H1 (cell line): Measurements from ENCODE around the gene PIGU. TPM values are rescaled to one million over a fixed set of nuclear protein-coding genes. Genes with fewer than 3 reads are reported as not detected.

Experiments used
- CREB1 ChIP-seq: IDR thresholded peaks from 2 replicates; pipeline ENCODE4 v1.6.1; 2012; ENCODE audit warnings: inconsistent platforms
- EGR1 ChIP-seq: IDR thresholded peaks from 2 replicates; pipeline ENCODE4 v1.6.1; 2011; ENCODE audit warnings: low read depth, low read length, borderline replicate concordance
- JUND ChIP-seq: IDR thresholded peaks from 2 replicates; pipeline ENCODE4 v1.6.1; 2011; ENCODE audit warnings: mild to moderate bottlenecking, improper control_type of control experiment, low read length
- KDM4A ChIP-seq: IDR thresholded peaks from one replicate; pipeline ENCODE4 v1.7.1; 2012; ENCODE audit warnings: low read depth, mild to moderate bottlenecking, moderate library complexity, low read length, inconsistent platforms; ENCODE audit not compliant: severe bottlenecking
- polyA plus RNA-seq, 7 experiments: library from polyadenylated mRNA; depleted of rRNA in 3 of 7; stranded (reverse) in 5 of 7; unstranded in 2 of 7; fragments of >200 nt in 5 of 7; fragments of 200-250 nt in 2 of 7; gene quantifications; 1 replicate in 5 of 7; 2 replicates in 1 of 7; 4 replicates in 1 of 7; pipeline versions ENCODE4 v1.2.1 to v1.2.3, GENCODE V29; 2011 to 2013; ENCODE audit warnings: missing spikeins in 2 of 7, mixed read lengths in 2 of 7
- total RNA-seq: library from RNA; stranded (reverse); fragmentation: NEBNext Ultra II Directional; extraction: Animal tissue kit (Norgen Biotek cat#: 25700); gene quantifications from 2 replicates; pipeline ENCODE4 v1.2.1, GENCODE V29; 2021

PIGU gene
- total and polyA plus RNA-seq, 2 of the 8 experiments (the other 6 are each of a cell fraction or from before 2014, with no cell fraction given), result 28.3 to 117 TPM

DNA sequence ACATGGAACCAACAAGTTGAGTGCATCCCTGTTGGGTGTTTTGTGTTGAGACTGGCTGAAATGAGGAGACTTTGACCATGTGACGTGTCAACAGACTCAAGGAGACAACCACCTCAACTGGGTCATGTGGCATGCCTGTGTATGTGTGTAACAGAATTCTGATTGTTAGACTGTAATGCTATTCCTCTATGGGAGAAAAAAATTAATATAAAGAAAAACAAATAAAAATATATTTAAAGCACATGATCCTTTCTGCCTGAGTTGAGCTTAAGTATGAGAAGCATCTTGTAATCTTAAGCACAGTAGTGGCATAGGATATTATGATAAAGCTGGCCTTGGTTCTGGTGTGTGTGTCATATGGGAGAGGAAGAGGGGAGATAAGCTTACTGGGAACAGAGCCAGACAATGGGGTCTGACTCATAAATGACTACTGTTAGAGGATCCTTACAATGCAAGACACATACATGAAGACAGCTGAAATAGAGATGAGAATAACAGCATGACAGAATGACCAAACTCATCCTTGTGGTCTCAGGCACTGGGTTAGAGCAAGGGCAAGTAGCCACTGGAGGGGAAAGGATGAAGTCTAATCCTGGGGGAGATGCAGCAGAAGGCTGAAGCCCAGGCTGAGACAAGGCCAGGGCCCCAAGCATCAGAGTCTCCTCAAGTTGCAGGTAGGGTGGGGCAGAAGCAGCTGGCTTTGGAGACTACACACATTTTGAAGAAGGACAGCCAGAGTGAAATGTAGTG, 36.5 kb upstream of the PIGU start (continued):
- TF ChIP-seq KDM4A (no peak), CREB1 (no peak), EGR1 (no peak), JUND (no peak)
- TF ChIP-seq, all 59 proteins: peak for 0
